IMR-90 (cell line): ENCODE data around the gene PRSS1.

Experiments
- CEBPB ChIP-seq: IDR thresholded peaks from 2 replicates; pipeline ENCODE4 v1.6.1; 2012; ENCODE audit warnings: low read depth, low read length, improper control_type of control experiment
- FOS ChIP-seq: fragments of 150-350 bp; IDR thresholded peaks from 2 replicates; pipeline ENCODE4 v1.6.1; 2016; ENCODE audit warnings: low read depth, low read length
- MAZ ChIP-seq: IDR thresholded peaks from 2 replicates; pipeline ENCODE4 v1.6.1; 2012; ENCODE audit warnings: low read depth, mild to moderate bottlenecking, low read length, improper control_type of control experiment, moderate library complexity, borderline replicate concordance
- MXI1 ChIP-seq: IDR thresholded peaks from 2 replicates; pipeline ENCODE4 v1.6.1; 2012; ENCODE audit warnings: low read depth, mild to moderate bottlenecking, low read length, moderate library complexity, borderline replicate concordance
- POLR2A ChIP-seq: IDR thresholded peaks from 2 replicates; pipeline ENCODE4 v1.6.1; 2012; ENCODE audit warnings: mild to moderate bottlenecking, low read depth, low read length
- TF ChIP-seq, protein P1 (sequence below): conservative IDR thresholded peaks from 2 replicates; pipeline ENCODE4 v1.5.1; 2012; ENCODE audit warnings: mild to moderate bottlenecking, low read depth, low read length, improper control_type of control experiment
- TF ChIP-seq, protein P2 (sequence below): fragments of 150-350 bp; IDR thresholded peaks from 2 replicates; pipeline ENCODE4 v1.6.1; 2017; ENCODE audit warnings: mild to moderate bottlenecking, antibody characterized with exemption, low read length, low read depth

DNA sequence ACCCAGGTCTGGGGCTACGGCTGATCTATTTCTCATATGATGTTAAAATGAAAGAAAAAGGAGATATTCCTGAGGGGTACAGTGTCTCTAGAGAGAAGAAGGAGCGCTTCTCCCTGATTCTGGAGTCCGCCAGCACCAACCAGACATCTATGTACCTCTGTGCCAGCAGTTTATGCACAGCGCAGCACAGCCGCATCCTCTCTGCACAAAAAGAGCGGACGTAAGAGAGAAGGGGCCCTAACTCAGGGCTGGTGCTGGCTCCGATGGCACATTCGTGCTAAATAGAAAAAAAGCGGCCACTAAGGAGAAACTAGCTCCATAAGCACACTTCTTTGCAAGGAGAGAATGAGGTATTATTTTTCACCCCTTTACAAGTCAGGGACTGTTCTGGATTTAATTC lies 28.3 kb upstream of the PRSS1 start:
- TF ChIP-seq CEBPB = no peak
- TF ChIP-seq MXI1 = no peak
- no peak for TF ChIP-seq POLR2A
- TF ChIP-seq MAZ = no peak
- TF ChIP-seq, protein P1, sequence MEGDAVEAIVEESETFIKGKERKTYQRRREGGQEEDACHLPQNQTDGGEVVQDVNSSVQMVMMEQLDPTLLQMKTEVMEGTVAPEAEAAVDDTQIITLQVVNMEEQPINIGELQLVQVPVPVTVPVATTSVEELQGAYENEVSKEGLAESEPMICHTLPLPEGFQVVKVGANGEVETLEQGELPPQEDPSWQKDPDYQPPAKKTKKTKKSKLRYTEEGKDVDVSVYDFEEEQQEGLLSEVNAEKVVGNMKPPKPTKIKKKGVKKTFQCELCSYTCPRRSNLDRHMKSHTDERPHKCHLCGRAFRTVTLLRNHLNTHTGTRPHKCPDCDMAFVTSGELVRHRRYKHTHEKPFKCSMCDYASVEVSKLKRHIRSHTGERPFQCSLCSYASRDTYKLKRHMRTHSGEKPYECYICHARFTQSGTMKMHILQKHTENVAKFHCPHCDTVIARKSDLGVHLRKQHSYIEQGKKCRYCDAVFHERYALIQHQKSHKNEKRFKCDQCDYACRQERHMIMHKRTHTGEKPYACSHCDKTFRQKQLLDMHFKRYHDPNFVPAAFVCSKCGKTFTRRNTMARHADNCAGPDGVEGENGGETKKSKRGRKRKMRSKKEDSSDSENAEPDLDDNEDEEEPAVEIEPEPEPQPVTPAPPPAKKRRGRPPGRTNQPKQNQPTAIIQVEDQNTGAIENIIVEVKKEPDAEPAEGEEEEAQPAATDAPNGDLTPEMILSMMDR = no peak
- TF ChIP-seq, protein P2, sequence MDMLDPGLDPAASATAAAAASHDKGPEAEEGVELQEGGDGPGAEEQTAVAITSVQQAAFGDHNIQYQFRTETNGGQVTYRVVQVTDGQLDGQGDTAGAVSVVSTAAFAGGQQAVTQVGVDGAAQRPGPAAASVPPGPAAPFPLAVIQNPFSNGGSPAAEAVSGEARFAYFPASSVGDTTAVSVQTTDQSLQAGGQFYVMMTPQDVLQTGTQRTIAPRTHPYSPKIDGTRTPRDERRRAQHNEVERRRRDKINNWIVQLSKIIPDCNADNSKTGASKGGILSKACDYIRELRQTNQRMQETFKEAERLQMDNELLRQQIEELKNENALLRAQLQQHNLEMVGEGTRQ = no peak
- no peak for TF ChIP-seq FOS
